DND-41 (cell line): Measurements from ENCODE around the gene ZIM2.

Experiments used
- EZH2 ChIP-seq: IDR thresholded peaks from 3 replicates; pipeline ENCODE4 v1.6.1; 2012; ENCODE audit warnings: borderline replicate concordance, low read depth, mild to moderate bottlenecking, moderate library complexity, low read length, inconsistent platforms; ENCODE audit not compliant: severe bottlenecking
- TF ChIP-seq, protein P1 (sequence below): IDR thresholded peaks from 2 replicates; pipeline ENCODE4 v1.5.1; 2012; ENCODE audit warnings: borderline replicate concordance, low read length, moderate library complexity, mild to moderate bottlenecking; ENCODE audit not compliant: poor library complexity, severe bottlenecking; ENCODE audit errors: extremely low read depth

DNA sequence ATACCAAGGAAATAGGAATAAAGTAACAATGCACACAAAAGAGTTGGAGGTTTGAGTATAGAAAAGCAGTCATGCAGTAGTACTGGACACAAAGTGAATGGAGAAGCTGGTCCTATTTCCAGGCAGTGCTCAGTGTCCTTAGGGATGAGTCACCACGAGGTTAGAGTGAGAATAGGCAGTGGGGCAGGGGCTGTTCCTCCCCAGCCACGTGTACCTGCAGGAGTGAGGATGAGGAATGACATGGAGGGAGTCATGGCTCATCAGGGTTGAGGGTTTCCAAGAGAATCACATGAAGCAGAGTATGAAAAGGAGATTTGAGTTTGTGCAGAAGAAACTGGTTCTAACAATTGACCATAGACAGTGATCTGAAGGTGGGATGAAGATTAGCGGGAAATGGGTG, 94.2 kb downstream of the ZIM2 start:
- TF ChIP-seq, protein P1, sequence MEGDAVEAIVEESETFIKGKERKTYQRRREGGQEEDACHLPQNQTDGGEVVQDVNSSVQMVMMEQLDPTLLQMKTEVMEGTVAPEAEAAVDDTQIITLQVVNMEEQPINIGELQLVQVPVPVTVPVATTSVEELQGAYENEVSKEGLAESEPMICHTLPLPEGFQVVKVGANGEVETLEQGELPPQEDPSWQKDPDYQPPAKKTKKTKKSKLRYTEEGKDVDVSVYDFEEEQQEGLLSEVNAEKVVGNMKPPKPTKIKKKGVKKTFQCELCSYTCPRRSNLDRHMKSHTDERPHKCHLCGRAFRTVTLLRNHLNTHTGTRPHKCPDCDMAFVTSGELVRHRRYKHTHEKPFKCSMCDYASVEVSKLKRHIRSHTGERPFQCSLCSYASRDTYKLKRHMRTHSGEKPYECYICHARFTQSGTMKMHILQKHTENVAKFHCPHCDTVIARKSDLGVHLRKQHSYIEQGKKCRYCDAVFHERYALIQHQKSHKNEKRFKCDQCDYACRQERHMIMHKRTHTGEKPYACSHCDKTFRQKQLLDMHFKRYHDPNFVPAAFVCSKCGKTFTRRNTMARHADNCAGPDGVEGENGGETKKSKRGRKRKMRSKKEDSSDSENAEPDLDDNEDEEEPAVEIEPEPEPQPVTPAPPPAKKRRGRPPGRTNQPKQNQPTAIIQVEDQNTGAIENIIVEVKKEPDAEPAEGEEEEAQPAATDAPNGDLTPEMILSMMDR = no peak
- TF ChIP-seq EZH2 = no peak
